ENCODE measurements around the gene MCF2L2.

- TF ChIP-seq POLR2AphosphoS5 (IDR thresholded peaks at IDR 0.05; ENCODE audit: low read depth, low read length) (no peak), POLR2A (IDR thresholded peaks at IDR 0.05; ENCODE audit: low read depth, low read length) (no peak), POU2F2 (IDR thresholded peaks at IDR 0.05; ENCODE audit: low read depth, low read length) (no peak), PAX5 (IDR thresholded peaks at IDR 0.05; ENCODE audit: insufficient read depth, low read length, severe bottlenecking) (no peak), TAF1 (IDR thresholded peaks at IDR 0.05; ENCODE audit: low read depth, low read length) (no peak), SPI1 (IDR thresholded peaks at IDR 0.05; ENCODE audit: low read depth, low read length) (no peak)
Measured at GRCh38 chr3:183178512-183178832, 249.9 kb downstream of the MCF2L2 start.

Measured in GM12891 (cell line).